ENCODE results near the gene HDAC8. TPM values are rescaled to one million over a fixed set of nuclear protein-coding genes. Genes with fewer than 3 reads are reported as not detected.

Gene HDAC8
- total and polyA plus RNA-seq, 9 of the 15 experiments (the other 6 are each of a cell fraction or from before 2014, with no cell fraction given), result 18.9 to 53.8 (median 28.7) TPM

- Histone ChIP-seq H3K79me2 (ENCODE audit: control insufficient read depth, insufficient read depth, low read length) (no peaks in the 10 kb centered on the region), H3K27me3 (ENCODE audit: control insufficient read depth in 2 of 2, insufficient read depth in 2 of 2, low read length in 2 of 2) (peaks cover 0 to 11% of the 10 kb centered on the region in 2 experiments; a peak in 1 of 5 replicates), H2AFZ (ENCODE audit: low read depth, low read length) (peak overlapping the region; percentile 77), H4K20me1 (replicated peaks; ENCODE audit: control insufficient read depth, insufficient read depth, low read length) (no peaks in the 10 kb centered on the region), H3K4me2 (ENCODE audit: insufficient read depth, low read length) (peak overlapping the region; percentile 67), H3K9ac (ENCODE audit: insufficient read depth in 1 of 2, low read depth in 2 of 2, low read length in 2 of 2) (peak overlapping the region in 1 of 2 experiments; percentile 61; a peak in 2 of 4 replicates), H3K9me1 (ENCODE audit: control insufficient read depth, insufficient read depth, low read length) (no peaks in the 10 kb centered on the region), H3K36me3 (ENCODE audit: control insufficient read depth, insufficient read depth, low read length) (no peaks in the 10 kb centered on the region), H3K4me1 (replicated peaks in 1 of 2; ENCODE audit: control insufficient read depth in 2 of 2, insufficient read depth in 2 of 2, low read length in 2 of 2) (peaks cover 2 to 37% of the 10 kb centered on the region in 2 experiments; a peak in 3 of 5 replicates), H3K4me3 (0 out of 2 replicates have a peak overlapping the region, but pooled peaks have one; percentile 10), H3K27ac (ENCODE audit: extremely low read depth, low read depth, low read length) (peak overlapping the region; percentile 20; the same call in 1 of the 3 replicates), H3K9me3 (replicated peaks; ENCODE audit: control insufficient read depth, insufficient read depth, low read depth, low read length) (no peaks in the 10 kb centered on the region)
- WGBS (ENCODE audit: insufficient coverage, low coverage, missing lambda C conversion rate), result 5% methylated on average over 19 of the region's 24 CpGs
- POLR2A ChIA-PET, result interaction anchor here (0.7 kb wide), 1 partner anchor 237 kb away, joined by 3 read pairs; no protein-coding TSS in a partner anchor
- in situ Hi-C loops (cut with MboI), result loop anchor here (25.0 kb wide), 1 partner anchor 229 kb away; no protein-coding TSS in a partner anchor
- intact Hi-C loops (cut with micrococcal nuclease), result no loop called here
- DNase-seq (ENCODE audit: extremely low read depth in 1 of 4, low spot score in 3 of 4) (peak; percentile 61 to 71 (median 66)), FAIRE-seq (peak; percentile 65), ATAC-seq (peak; percentile 76)
- CTCF ChIA-PET (ENCODE audit: low intra/inter-chr PET ratio), result no interaction called here
- BruUV-seq (replicated peaks), result no TSS peak
- TF ChIP-seq CBFB (CRISPR knock-in tag; IDR thresholded peaks at IDR 0.05) (no peak), KDM1A (IDR thresholded peaks at IDR 0.05) (peak in 1 of 2 experiments; percentile 40; a peak in 1 of 4 replicates), CXXC5 (CRISPR knock-in tag; IDR thresholded peaks at IDR 0.05) (peak; percentile 37; the same call in 1 of the 2 replicates), MTA1 (IDR thresholded peaks at IDR 0.05; ENCODE audit: borderline replicate concordance) (no peak), FOXM1 (IDR thresholded peaks at IDR 0.05; ENCODE audit: low read depth) (no peak; the same call in 1 of the 2 replicates), FOXM1 (CRISPR knock-in tag; IDR thresholded peaks at IDR 0.05; ENCODE audit: low read depth) (no peak), NEUROD1 (IDR thresholded peaks at IDR 0.05; ENCODE audit: borderline replicate concordance, low read depth, low read length, partially characterized antibody) (peak; percentile 93)
- TF ChIP-seq, protein P1, sequence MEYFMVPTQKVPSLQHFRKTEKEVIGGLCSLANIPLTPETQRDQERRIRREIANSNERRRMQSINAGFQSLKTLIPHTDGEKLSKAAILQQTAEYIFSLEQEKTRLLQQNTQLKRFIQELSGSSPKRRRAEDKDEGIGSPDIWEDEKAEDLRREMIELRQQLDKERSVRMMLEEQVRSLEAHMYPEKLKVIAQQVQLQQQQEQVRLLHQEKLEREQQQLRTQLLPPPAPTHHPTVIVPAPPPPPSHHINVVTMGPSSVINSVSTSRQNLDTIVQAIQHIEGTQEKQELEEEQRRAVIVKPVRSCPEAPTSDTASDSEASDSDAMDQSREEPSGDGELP (CRISPR knock-in tag; IDR thresholded peaks at IDR 0.05; ENCODE audit: borderline replicate concordance), result peak; percentile 33; the same call in 1 of the 2 replicates
- TF ChIP-seq, protein P2, sequence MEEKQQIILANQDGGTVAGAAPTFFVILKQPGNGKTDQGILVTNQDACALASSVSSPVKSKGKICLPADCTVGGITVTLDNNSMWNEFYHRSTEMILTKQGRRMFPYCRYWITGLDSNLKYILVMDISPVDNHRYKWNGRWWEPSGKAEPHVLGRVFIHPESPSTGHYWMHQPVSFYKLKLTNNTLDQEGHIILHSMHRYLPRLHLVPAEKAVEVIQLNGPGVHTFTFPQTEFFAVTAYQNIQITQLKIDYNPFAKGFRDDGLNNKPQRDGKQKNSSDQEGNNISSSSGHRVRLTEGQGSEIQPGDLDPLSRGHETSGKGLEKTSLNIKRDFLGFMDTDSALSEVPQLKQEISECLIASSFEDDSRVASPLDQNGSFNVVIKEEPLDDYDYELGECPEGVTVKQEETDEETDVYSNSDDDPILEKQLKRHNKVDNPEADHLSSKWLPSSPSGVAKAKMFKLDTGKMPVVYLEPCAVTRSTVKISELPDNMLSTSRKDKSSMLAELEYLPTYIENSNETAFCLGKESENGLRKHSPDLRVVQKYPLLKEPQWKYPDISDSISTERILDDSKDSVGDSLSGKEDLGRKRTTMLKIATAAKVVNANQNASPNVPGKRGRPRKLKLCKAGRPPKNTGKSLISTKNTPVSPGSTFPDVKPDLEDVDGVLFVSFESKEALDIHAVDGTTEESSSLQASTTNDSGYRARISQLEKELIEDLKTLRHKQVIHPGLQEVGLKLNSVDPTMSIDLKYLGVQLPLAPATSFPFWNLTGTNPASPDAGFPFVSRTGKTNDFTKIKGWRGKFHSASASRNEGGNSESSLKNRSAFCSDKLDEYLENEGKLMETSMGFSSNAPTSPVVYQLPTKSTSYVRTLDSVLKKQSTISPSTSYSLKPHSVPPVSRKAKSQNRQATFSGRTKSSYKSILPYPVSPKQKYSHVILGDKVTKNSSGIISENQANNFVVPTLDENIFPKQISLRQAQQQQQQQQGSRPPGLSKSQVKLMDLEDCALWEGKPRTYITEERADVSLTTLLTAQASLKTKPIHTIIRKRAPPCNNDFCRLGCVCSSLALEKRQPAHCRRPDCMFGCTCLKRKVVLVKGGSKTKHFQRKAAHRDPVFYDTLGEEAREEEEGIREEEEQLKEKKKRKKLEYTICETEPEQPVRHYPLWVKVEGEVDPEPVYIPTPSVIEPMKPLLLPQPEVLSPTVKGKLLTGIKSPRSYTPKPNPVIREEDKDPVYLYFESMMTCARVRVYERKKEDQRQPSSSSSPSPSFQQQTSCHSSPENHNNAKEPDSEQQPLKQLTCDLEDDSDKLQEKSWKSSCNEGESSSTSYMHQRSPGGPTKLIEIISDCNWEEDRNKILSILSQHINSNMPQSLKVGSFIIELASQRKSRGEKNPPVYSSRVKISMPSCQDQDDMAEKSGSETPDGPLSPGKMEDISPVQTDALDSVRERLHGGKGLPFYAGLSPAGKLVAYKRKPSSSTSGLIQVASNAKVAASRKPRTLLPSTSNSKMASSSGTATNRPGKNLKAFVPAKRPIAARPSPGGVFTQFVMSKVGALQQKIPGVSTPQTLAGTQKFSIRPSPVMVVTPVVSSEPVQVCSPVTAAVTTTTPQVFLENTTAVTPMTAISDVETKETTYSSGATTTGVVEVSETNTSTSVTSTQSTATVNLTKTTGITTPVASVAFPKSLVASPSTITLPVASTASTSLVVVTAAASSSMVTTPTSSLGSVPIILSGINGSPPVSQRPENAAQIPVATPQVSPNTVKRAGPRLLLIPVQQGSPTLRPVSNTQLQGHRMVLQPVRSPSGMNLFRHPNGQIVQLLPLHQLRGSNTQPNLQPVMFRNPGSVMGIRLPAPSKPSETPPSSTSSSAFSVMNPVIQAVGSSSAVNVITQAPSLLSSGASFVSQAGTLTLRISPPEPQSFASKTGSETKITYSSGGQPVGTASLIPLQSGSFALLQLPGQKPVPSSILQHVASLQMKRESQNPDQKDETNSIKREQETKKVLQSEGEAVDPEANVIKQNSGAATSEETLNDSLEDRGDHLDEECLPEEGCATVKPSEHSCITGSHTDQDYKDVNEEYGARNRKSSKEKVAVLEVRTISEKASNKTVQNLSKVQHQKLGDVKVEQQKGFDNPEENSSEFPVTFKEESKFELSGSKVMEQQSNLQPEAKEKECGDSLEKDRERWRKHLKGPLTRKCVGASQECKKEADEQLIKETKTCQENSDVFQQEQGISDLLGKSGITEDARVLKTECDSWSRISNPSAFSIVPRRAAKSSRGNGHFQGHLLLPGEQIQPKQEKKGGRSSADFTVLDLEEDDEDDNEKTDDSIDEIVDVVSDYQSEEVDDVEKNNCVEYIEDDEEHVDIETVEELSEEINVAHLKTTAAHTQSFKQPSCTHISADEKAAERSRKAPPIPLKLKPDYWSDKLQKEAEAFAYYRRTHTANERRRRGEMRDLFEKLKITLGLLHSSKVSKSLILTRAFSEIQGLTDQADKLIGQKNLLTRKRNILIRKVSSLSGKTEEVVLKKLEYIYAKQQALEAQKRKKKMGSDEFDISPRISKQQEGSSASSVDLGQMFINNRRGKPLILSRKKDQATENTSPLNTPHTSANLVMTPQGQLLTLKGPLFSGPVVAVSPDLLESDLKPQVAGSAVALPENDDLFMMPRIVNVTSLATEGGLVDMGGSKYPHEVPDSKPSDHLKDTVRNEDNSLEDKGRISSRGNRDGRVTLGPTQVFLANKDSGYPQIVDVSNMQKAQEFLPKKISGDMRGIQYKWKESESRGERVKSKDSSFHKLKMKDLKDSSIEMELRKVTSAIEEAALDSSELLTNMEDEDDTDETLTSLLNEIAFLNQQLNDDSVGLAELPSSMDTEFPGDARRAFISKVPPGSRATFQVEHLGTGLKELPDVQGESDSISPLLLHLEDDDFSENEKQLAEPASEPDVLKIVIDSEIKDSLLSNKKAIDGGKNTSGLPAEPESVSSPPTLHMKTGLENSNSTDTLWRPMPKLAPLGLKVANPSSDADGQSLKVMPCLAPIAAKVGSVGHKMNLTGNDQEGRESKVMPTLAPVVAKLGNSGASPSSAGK (IDR thresholded peaks at IDR 0.05), result peak; percentile 43
Measured at GRCh38 chrX:72308566-72309296, 263.9 kb downstream of the HDAC8 start.
